Esophagus muscularis mucosa (tissue), 4 donors: ENCODE data around the gene TYMS. TPM values are rescaled to one million over a fixed set of nuclear protein-coding genes. Genes with fewer than 3 reads are reported as not detected.

Experiments used
- DNase-seq: peaks from one replicate; pipeline ENCODE4 v3.0.0-alpha.2; 2017; ENCODE audit errors: extremely low spot score
- H3K27ac ChIP-seq, 4 donors: fragments of 200-600 bp; sonication (generic); replicated peaks in 1 of 4; 1 replicate in 3 of 4; 2 replicates in 1 of 4; pipeline ENCODE4 v1.5.1; 2016 to 2019; ENCODE audit warnings: mild to moderate bottlenecking in 1 of 4
- H3K27me3 ChIP-seq, 4 donors: fragments of 200-600 bp; sonication (generic); one replicate each; pipeline versions ENCODE4 v1.5.1 to v1.6.0; 2016 to 2019
- H3K36me3 ChIP-seq, 4 donors: fragments of 200-600 bp; sonication (generic); one replicate each; pipeline ENCODE4 v1.5.1; 2016 to 2019
- H3K4me1 ChIP-seq, 4 donors: fragments of 200-600 bp; sonication (generic); one replicate each; pipeline ENCODE4 v1.5.1; 2016 to 2019
- H3K4me3 ChIP-seq, 4 donors: fragments of 200-600 bp; sonication (generic); 1 replicate in 2 of 4; 2 replicates in 2 of 4; pipeline ENCODE4 v1.5.1; 2016 to 2019; ENCODE audit warnings: mild to moderate bottlenecking in 4 of 4, moderate library complexity in 1 of 4
- H3K9me3 ChIP-seq, 4 donors: fragments of 200-600 bp; sonication (generic); 1 replicate in 3 of 4; 2 replicates in 1 of 4; pipeline ENCODE4 v1.5.1; 2016 to 2019
- CTCF ChIP-seq, 3 experiments: fragments of 200-600 bp in 2 of 3; fragments of 450-650 bp in 1 of 3; sonication (generic) in 2 of 3; IDR thresholded peaks; one replicate each; pipeline ENCODE4 v1.5.1; 2017 to 2019; ENCODE audit warnings: antibody characterized with exemption in 3 of 3, mild to moderate bottlenecking in 2 of 3, moderate library complexity in 1 of 3
- EP300 ChIP-seq: sonication (generic); formaldehyde crosslinking; IDR thresholded peaks from one replicate; pipeline ENCODE4 v1.6.1; 2017; ENCODE audit warnings: antibody characterized with exemption
- POLR2A ChIP-seq: fragments of 450-650 bp; IDR thresholded peaks from one replicate; pipeline ENCODE4 v1.6.1; 2017; ENCODE audit warnings: antibody characterized with exemption, moderate library complexity, mild to moderate bottlenecking, low read depth
- POLR2AphosphoS5 ChIP-seq, 2 donors: sonication (generic); formaldehyde crosslinking; IDR thresholded peaks; one replicate each; pipeline ENCODE4 v1.6.1; 2017; ENCODE audit warnings: antibody characterized with exemption in 2 of 2
- WGBS: methylation state at CpG from one replicate; pipeline ENCODE4 v1.1.5; 2018; 5-methylcytosine and 5-hydroxymethylcytosine counted together
- intact Hi-C: fragments of 100-400 bp; cut with DNase I; formaldehyde crosslinking; loops from one replicate; pipeline ENCODE4 v1.15.1; 2023
- total RNA-seq, 4 donors: library from RNA; depleted of rRNA; stranded (reverse); fragments of >200 nt; gene quantifications; one replicate each; pipeline versions ENCODE4 v1.1.0 to v1.2.1, GENCODE V29; 2016

TYMS gene
- total RNA-seq, 4 donors from 2014 or later: 0.42 to 3.8 (median 2.2) TPM

- H3K4me3 ChIP-seq: no peak overlapping the region
- no peak overlapping the region for H3K27ac ChIP-seq
- no peaks in the 10 kb centered on the region for H3K4me1 ChIP-seq
- no peak for DNase-seq
- no peaks in the 10 kb centered on the region for H3K9me3 ChIP-seq
- TF ChIP-seq CTCF (IDR thresholded peaks at IDR 0.05) (no peak), POLR2AphosphoS5 (IDR thresholded peaks at IDR 0.05) (no peak), POLR2A (no peak), EP300 (no peak)
- intact Hi-C loops: no loop called here
- no peaks in the 10 kb centered on the region for H3K36me3 ChIP-seq
- WGBS: 88% methylated on average over 2 of the region's 2 CpGs
- no peaks in the 10 kb centered on the region for H3K27me3 ChIP-seq
Measured at GRCh38 chr18:634551-635045, 22.9 kb upstream of the TYMS start.

- no peaks in the 10 kb centered on the region for H3K9me3 ChIP-seq
- no peak for DNase-seq
- 79% methylated on average over 8 of the region's 8 CpGs for WGBS
- intact Hi-C loops: no loop called here
- H3K36me3 ChIP-seq: no peaks in the 10 kb centered on the region
- TF ChIP-seq POLR2A: no peak
- TF ChIP-seq POLR2AphosphoS5 (IDR thresholded peaks at IDR 0.05): no peak
- no peak for TF ChIP-seq CTCF (IDR thresholded peaks at IDR 0.05)
- TF ChIP-seq EP300: no peak
- no peaks in the 10 kb centered on the region for H3K4me1 ChIP-seq
- H3K27me3 ChIP-seq: no peaks in the 10 kb centered on the region
- no peak overlapping the region for H3K27ac ChIP-seq
- H3K4me3 ChIP-seq: no peak overlapping the region
Measured at GRCh38 chr18:635171-635570, 22.3 kb upstream of the TYMS start.

GRCh38 chr18:641224-641623 lies 16.2 kb upstream of the TYMS start:
- TF ChIP-seq POLR2A: no peak
- no peak for TF ChIP-seq POLR2AphosphoS5 (IDR thresholded peaks at IDR 0.05)
- TF ChIP-seq EP300: no peak
- no peak for TF ChIP-seq CTCF (IDR thresholded peaks at IDR 0.05)
- WGBS: 89% methylated on average over 6 of the region's 6 CpGs
- H3K4me1 ChIP-seq: no peaks in the 10 kb centered on the region
- no peak overlapping the region for H3K27ac ChIP-seq
- no peaks in the 10 kb centered on the region for H3K36me3 ChIP-seq
- no peak overlapping the region for H3K4me3 ChIP-seq
- no peak for DNase-seq
- no peaks in the 10 kb centered on the region for H3K9me3 ChIP-seq
- no peaks in the 10 kb centered on the region for H3K27me3 ChIP-seq
- intact Hi-C loops: no loop called here

- no peak overlapping the region for H3K4me3 ChIP-seq
- no peaks in the 10 kb centered on the region for H3K4me1 ChIP-seq
- no peak for TF ChIP-seq EP300
- TF ChIP-seq POLR2A: no peak
- no peak for TF ChIP-seq POLR2AphosphoS5 (IDR thresholded peaks at IDR 0.05)
- no peak for TF ChIP-seq CTCF (IDR thresholded peaks at IDR 0.05)
- intact Hi-C loops: no loop called here
- no peak for DNase-seq
- no peaks in the 10 kb centered on the region for H3K9me3 ChIP-seq
- H3K27me3 ChIP-seq: no peaks in the 10 kb centered on the region
- H3K36me3 ChIP-seq: no peaks in the 10 kb centered on the region
- H3K27ac ChIP-seq: no peak overlapping the region
- WGBS: 36% methylated on average over 2 of the region's 2 CpGs
Measured at GRCh38 chr18:644395-645004, 13.0 kb upstream of the TYMS start.

- Histone ChIP-seq H3K9me3 (no peaks in the 10 kb centered on the region), H3K4me3 (no peak overlapping the region), H3K36me3 (no peaks in the 10 kb centered on the region), H3K4me1 (no peaks in the 10 kb centered on the region), H3K27ac (no peak overlapping the region), H3K27me3 (peaks cover 0 to 8% (median 0%) of the 10 kb centered on the region in 4 donors)
- WGBS: 88% methylated on average over 5 of the region's 5 CpGs
- intact Hi-C loops: no loop called here
- no peak for DNase-seq
- TF ChIP-seq CTCF (IDR thresholded peaks at IDR 0.05) (no peak), POLR2A (no peak), EP300 (no peak), POLR2AphosphoS5 (IDR thresholded peaks at IDR 0.05) (no peak)
Measured at GRCh38 chr18:647304-647703, 10.1 kb upstream of the TYMS start.
